ENCODE results near the gene GP9.

The GP9 gene

GRCh38 chr3:129100274-129100673 lies 39.7 kb downstream of the GP9 start:
- H3K27ac ChIP-seq = no peak overlapping the region
- TF ChIP-seq ZFX (IDR thresholded peaks at IDR 0.05; ENCODE audit: borderline replicate concordance) (no peak), CTCF (IDR thresholded peaks at IDR 0.05) (no peak)

- TF ChIP-seq ZFX (IDR thresholded peaks at IDR 0.05; ENCODE audit: borderline replicate concordance) (no peak), CTCF (IDR thresholded peaks at IDR 0.05) (no peak)
- H3K27ac ChIP-seq = no peak overlapping the region
These were observed 41.0 kb downstream of the GP9 start for GRCh38 chr3:129101370-129102138.

GRCh38 chr3:129103296-129103695 lies 42.7 kb downstream of the GP9 start:
- TF ChIP-seq CTCF (IDR thresholded peaks at IDR 0.05) (no peak), ZFX (IDR thresholded peaks at IDR 0.05; ENCODE audit: borderline replicate concordance) (no peak)
- no peak overlapping the region for H3K27ac ChIP-seq

GRCh38 chr3:129104051-129104450 lies 43.5 kb downstream of the GP9 start:
- TF ChIP-seq CTCF (IDR thresholded peaks at IDR 0.05) (no peak), ZFX (IDR thresholded peaks at IDR 0.05; ENCODE audit: borderline replicate concordance) (no peak)
- no peak overlapping the region for H3K27ac ChIP-seq

GRCh38 chr3:129104498-129105079 lies 44.0 kb downstream of the GP9 start:
- TF ChIP-seq ZFX (IDR thresholded peaks at IDR 0.05; ENCODE audit: borderline replicate concordance) (no peak), CTCF (IDR thresholded peaks at IDR 0.05) (no peak)
- H3K27ac ChIP-seq = no peak overlapping the region

GRCh38 chr3:129105862-129106261 lies 45.3 kb downstream of the GP9 start:
- H3K27ac ChIP-seq = no peak overlapping the region
- no peak for TF ChIP-seq CTCF (IDR thresholded peaks at IDR 0.05)
- TF ChIP-seq ZFX (IDR thresholded peaks at IDR 0.05; ENCODE audit: borderline replicate concordance) = no peak

- TF ChIP-seq CTCF (IDR thresholded peaks at IDR 0.05) (0 out of 2 replicates have a peak, but pooled peaks have one; percentile 9), ZFX (IDR thresholded peaks at IDR 0.05; ENCODE audit: borderline replicate concordance) (no peak)
- H3K27ac ChIP-seq = no peak overlapping the region
These were observed 45.7 kb downstream of the GP9 start for GRCh38 chr3:129106320-129106719.

Measured in 22Rv1 (cell line).